HEK293T (cell line): ENCODE measurements around the gene SPDYE1.
"Not testable (repeated sequence)": the region's sequence is repeated elsewhere in the genome, so short reads cannot be mapped to it uniquely, and the experiment has no call there.

Experiments used
- FOXA1 ChIP-seq: fragments of 450-650 bp; IDR thresholded peaks from 2 replicates; pipeline ENCODE4 v1.6.1; 2016; ENCODE audit warnings: mild to moderate bottlenecking
- FOXK2 ChIP-seq: fragments of 450-650 bp; IDR thresholded peaks from 2 replicates; pipeline ENCODE4 v1.6.1; 2016; ENCODE audit warnings: mild to moderate bottlenecking
- FOXM1 ChIP-seq: fragments of 450-650 bp; IDR thresholded peaks from 2 replicates; pipeline ENCODE4 v1.6.1; 2017; ENCODE audit warnings: mild to moderate bottlenecking, borderline replicate concordance
- HDGF ChIP-seq: fragments of 450-650 bp; IDR thresholded peaks from 2 replicates; pipeline ENCODE4 v1.6.1; 2017; ENCODE audit warnings: antibody characterized with exemption, borderline replicate concordance
- L3MBTL2 ChIP-seq: fragments of 450-650 bp; conservative IDR thresholded peaks from 2 replicates; pipeline ENCODE4 v1.6.1; 2016; ENCODE audit warnings: mild to moderate bottlenecking
- SP1 ChIP-seq: fragments of 450-650 bp; IDR thresholded peaks from 2 replicates; pipeline ENCODE4 v1.6.1; 2017
- SUZ12 ChIP-seq: fragments of 450-650 bp; IDR thresholded peaks from 2 replicates; pipeline ENCODE4 v1.6.1; 2016; ENCODE audit warnings: mild to moderate bottlenecking
- TF ChIP-seq, protein P1 (sequence below): fragments of 450-650 bp; IDR thresholded peaks from 2 replicates; pipeline ENCODE4 v1.6.1; 2016

DNA sequence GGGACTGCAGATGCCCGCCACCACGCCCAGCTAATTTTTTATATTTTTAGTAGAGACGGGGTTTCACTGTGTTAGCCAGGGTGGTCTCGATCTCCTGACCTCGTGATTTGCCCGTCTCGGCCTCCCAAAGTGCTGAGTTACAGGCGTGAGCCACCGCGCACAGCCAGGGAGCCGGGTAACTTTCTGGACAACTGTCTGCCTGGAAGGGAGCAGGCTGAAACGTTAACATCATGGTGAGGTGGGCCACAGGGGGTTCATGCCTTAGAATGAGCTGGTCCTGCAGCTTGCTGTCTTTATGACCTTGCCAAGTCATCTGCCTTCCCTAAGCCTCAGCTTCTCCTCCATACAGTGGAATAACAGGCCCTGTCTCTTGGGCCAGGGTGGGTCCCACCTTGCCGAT lies 33.6 kb downstream of the SPDYE1 start:
- not testable (repeated sequence) for TF ChIP-seq SUZ12, L3MBTL2, HDGF, FOXM1, SP1, FOXK2, FOXA1
- TF ChIP-seq, protein P1, sequence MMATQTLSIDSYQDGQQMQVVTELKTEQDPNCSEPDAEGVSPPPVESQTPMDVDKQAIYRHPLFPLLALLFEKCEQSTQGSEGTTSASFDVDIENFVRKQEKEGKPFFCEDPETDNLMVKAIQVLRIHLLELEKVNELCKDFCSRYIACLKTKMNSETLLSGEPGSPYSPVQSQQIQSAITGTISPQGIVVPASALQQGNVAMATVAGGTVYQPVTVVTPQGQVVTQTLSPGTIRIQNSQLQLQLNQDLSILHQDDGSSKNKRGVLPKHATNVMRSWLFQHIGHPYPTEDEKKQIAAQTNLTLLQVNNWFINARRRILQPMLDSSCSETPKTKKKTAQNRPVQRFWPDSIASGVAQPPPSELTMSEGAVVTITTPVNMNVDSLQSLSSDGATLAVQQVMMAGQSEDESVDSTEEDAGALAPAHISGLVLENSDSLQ, result not testable (repeated sequence)
